GM21381 (cell line): ENCODE data around the gene CD300LG.
"Not testable (repeated sequence)": the region's sequence is repeated elsewhere in the genome, so short reads cannot be mapped to it uniquely, and the experiment has no call there.

Experiments used
- ATAC-seq: cut with Tn5 transposase; IDR thresholded peaks from one replicate; pipeline ENCODE4 v1.9.1; 2021; ENCODE audit warnings: mild to moderate bottlenecking, moderate library complexity; ENCODE audit not compliant: unreplicated experiment

CD300LG gene

DNA sequence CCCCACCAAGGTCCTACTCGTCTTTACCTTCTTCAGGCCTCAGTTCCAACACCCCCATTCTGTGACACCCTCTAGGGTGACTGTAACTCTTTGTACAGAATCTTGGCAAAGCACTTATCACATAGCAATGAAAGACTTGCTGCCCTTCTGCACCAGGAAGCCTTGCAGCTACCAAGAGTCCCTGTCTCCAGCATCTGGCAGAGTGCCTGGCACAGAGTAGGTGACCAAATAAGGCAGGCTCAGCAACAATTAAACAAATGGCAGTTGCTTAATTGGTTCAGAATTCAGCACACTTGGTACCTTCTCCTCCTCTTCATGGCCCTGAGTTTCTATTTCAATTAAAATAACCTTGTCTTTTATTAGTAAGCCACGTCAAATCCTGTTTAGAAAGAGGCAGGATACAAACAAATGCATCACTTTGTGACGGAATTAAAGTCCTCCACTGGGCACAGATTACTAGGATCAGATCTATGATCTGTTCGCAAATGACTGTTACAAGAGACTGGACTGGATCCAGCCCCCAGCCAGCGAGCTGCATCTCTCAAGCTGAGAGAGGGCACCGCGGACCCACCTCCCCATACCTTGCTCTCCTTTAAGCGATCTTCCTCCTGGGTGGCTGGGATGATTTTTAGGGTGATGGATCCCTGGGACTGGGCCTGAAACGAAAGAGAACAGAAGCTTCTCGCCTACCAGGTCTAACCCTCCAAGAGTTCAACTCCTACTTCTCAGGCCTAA lies 23.5 kb upstream of the CD300LG start:
- ATAC-seq: no peak

DNA sequence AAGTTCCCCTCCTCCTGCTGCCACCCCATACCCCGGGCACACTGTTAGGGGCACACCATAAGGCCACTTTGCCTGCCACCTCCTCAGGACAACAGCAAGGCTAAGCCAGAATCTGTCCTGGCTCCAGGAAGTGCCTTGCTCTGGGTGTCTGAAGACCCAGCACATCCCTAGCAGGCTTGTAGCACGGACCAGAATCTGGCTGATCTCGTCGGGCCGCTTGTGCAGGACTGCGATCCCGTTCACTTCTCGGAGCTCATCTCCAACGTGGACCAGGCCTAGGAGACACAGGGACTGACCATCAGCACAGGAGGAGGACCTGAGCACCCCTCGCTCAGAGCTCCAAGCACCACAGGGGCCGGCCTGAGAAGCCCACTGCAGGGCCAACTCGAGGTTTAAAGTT lies 21.4 kb upstream of the CD300LG start:
- no peak for ATAC-seq

DNA sequence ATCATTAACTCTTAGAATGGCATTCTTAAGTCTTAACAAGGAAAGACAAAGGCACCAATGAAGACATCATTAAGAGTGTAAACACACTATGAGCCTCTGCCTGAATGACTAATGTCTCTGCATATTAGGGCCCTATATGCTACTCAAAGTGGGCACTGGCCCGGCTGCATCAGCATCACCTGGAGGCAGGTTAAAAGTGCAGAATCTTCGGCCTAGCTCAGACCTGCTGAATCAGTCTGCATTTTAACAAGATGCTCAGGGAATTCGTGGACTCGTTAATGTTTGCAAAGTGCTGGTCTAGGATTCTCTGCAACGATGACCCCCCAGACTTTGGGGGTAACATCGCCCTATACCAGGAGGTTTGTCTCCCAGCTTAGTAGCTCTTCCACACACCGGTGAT lies 20.8 kb upstream of the CD300LG start:
- ATAC-seq: no peak

DNA sequence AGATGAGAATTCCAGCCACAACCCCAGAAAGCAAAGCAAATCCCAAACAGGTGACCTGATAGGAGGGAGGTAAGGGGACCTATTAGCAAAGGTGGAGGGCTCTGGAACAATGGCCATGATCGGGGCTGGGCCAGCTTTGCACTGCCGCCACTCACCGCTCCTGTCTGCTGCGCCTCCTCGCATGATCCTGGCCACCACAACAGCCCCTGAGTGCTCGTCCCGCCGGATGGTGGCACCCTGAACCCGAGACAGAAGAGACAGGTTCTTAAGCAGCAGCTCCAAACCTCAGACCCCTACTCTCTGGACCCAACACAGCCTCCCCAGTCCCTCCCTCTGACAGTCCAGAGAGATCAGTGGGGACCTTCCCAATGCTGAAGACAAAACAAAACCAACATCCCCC lies 19.4 kb upstream of the CD300LG start:
- ATAC-seq: no peak

DNA sequence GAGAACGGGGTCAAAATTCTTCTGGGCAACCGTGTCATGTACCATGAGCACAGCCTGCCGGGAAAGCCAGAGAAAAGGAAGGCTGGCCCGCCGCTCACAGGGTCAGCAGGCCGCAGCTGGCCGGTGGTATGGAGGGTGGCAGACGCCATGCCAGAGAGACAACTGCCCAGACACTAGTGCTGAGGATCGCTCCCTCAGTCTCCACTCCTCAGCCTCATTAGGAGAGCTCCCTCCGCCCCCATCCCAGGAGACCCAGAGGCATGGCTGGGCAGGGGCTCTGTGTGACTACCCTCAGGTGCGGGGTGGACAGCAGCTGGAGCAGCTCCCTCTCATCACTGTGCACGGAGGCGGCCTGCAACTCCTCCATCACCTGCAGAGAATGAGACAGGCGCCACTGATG lies 17.2 kb upstream of the CD300LG start:
- no peak for ATAC-seq

DNA sequence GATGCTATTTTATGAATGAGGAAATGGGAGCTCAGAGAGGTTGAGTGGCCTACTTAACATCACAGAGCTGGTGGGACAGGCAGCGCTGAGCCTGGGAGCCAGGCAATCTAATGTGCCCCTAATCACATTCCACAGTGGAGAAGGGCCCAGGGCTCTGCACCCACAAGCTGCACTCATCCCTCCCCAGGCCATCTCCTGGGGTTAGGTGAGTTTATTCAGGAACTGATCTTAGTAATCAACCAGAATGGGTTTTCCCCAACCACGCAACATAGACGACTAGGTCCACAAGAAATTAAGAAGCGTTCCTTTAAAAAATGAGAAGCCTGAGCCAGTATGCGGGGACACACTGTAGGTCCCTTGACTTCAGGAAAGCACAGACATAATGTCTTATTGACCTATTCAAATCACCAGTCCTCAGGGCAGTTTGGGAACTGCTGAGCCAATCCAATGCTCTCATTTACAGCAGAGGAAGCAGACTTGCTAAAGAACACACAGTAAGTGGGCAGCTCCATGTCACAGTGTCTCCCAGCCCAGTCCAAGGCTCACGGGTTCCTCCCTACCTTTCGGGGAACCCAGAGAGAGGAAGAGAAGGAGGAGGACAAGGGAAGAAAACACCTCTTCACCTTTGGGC lies 16.4 kb upstream of the CD300LG start:
- ATAC-seq: no peak

DNA sequence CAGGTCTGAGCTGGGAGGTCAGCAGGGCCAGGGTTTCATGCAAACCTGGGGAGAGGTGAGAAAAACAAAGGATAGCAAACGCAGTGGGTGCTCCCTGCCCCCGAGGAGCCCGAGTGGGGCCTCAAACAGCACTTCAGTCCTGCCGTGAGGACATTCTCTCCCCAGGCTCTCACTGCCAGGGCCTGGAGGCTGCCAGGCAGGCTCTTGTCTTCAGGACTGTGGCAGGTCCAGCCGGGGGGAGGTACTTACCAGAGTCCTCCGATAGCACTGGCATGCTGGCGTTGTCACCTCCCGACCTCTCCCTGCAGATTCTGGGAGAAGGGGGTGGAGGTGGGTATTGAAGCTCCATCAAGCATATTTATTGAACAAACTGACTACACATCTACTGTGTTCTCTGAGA lies 15.3 kb upstream of the CD300LG start:
- ATAC-seq: no peak

DNA sequence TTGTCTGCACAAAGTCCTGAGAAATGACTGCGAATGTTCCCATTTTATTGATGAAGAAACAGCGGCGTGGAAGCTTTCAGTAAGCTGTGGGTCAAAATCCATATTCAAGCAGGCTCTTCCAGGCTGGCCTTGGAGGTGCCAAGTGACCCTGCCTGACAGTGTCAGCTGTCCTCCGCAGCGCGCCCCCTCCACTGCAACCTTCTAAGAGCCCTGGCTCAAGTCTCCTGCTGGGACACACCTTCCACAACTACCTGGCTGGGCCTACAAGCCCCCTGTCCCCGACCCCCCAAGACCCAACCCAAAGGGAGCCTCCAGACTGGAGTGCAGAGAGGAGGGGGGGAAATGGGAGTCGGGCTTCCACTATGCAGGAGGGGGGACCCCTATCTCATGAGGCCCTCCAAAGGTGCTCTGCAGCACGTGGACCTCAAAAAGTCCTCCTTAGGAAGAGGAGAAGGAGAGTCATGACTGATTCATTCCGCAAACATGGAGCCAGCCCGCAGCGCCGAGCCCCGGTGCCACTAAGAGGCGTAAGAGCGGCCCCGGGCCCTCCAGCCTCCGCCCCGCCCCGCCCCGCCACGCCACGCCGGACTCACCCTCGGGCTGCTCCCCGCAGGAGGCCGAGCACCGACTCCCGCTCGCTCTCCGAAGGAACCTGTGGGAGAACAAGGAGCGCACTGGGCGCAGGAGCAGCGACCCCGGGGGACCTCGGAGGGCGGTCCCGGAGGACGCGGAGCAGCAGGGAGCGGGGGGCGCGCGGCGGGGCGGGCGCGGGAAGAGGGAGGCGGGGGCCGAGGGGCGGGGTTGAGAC lies 14.6 kb upstream of the CD300LG start:
- no peak for ATAC-seq

DNA sequence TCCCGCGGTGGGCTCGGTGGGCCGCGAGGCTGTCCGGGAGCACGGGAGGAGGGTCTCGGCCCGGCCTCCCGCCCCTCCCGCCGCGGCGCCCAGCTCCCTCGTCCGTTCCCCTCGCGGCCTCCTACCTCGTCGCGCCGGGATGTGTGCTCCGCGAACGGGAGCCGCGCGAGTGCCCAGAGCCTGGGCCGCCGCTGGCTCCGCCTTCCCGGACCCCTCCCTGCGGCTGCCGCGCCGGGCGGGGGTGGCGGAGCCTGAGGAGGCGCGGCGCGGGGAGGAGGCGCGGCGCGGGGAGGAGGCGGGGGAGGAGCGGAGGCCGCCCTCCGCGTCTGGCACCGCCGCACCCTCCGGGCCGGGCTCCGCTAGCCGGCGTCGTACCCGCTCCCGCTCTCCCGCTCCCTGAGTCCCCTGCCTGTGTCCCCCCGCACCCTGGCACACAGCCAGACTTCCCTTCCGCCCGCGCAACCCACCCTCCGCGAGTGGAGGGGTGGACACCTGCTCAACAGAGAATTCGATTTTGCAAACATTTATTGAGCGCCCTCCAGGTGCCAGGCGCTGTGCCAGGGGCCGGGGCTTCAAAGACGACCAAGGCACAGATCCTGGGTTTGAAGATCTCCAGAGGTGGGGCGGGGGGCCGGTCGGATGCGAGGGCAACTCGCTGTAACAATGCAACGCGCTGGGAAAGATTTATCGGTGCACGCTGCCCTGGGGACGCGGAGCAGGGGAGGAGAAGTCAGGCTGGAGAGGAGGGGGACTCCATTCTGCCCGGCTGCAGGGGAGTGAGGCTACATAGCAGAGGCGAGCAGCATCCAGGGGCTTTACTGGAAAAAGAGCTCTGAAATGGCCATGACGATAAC lies 13.8 kb upstream of the CD300LG start, which contains the start of gene MPP3:
Gene MPP3, minus strand, starts transcription at position 171 of the 854 bp plus-strand sequence. CDS start 1,240 bp downstream, outside the sequence.
- no peak for ATAC-seq

DNA sequence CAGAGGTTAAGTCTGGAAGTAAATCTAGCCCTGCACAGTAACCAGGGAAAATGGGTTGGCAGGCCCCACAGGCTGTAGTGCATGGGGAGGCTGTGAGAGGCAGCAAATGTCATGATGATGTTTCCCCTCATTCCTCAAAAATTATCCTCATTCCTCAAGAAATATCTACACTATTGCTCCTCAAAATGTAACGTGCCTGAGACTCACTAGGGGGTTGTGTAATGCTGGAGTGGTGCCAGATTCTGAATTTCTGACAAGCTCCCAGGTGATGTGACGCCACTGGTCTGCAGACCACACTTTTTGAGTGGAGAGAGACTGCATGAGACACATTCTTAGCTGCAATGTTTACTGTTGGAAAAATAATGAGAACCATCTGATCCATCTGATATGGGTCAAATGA lies 12.9 kb upstream of the CD300LG start:
- ATAC-seq: no peak

DNA sequence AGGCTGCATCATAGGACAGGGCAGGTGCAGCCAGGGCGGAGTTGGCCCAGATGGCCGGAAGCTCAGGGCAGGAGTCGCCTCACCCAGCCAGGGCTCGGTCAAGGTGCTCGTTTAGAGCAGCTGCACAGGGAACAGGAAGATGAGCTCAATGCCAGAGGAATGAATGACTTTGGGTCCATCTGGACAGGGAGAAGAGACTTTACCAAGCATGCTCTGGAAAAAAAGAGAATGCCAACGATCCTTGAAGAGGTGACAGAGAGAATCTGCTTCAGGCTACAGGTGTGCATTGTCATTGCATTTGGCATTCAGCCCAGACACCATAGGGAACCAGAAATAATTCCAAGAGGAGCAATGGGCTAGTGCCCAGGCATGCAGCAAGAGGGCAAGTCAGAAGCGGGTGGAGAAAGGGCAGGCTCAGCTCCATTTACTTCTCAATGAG lies 7.3 kb upstream of the CD300LG start:
- no peak for ATAC-seq

DNA sequence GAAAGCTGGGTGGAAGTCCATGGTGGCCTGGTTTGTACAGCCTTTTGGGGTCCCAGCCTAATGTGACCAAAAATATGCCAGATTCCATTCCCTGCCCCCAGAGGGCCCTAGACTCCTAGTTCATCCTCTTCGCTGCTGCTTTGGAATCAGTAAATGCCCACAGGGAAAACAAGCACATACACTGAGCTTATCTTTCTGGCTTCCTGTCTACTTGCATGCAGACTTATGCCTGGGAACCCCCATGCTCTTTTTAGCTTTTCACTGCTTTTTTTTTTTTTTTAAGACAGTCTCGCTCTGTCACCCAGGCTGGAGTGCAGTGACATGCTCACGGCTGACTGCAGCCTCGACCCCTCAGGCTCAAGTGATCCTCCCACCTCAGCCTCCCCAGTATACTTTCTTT lies 6.2 kb upstream of the CD300LG start:
- ATAC-seq: no peak

DNA sequence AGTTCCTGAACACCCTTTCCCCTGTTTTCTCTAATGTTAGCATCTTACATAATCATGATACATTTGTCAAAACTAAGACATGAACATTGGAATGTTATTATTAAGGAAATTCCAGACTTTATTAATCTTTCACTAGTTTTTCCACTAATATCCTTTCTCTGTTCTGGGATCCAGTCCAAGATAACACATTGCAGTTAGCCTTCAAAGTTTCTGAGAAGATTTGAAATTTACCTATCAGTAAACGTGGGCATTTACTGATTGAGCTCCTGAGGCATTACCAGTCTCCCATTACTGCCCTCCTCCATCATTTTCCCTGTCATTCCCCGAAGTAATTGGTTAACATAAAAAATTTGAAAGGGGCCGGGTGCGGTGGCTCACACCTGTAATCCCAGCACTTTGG lies 5.7 kb upstream of the CD300LG start:
- no peak for ATAC-seq

DNA sequence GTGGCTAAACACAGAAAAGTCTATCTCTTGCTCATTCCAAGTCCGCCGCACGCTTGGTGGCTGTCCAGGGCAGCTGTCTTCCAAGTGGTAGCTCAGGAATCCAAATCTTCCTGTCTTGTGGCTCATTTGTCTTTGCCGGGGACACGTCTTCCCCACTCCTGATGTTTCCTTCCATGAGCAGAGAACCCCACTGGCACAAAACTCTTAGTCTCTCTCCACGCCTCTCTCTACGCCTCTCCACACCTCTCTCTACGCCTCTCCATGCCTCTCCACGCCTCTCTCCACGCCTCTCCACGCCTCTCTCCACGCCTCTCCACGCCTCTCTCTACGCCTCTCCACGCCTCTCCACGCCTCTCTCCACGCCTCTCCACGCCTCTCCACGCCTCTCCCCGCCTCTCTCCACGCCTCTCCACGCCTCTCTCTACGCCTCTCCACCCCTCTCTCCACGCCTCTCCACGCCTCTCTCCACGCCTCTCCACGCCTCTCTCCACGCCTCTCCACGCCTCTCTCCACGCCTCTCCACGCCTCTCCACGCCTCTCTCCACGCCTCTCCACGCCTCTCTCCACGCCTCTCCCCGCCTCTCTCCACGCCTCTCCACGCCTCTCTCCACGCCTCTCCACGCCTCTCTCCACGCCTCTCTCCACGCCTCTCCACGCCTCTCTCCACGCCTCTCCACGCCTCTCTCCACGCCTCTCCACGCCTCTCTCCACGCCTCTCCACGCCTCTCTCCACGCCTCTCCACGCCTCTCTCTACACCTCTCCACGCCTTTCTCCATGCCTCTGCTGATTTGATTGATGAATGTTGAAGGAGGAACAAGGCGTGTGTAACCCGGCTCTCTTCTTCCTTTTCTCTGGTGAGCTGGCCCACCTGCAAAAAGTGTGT lies 4.6 kb upstream of the CD300LG start:
- ATAC-seq: not testable (repeated sequence)

DNA sequence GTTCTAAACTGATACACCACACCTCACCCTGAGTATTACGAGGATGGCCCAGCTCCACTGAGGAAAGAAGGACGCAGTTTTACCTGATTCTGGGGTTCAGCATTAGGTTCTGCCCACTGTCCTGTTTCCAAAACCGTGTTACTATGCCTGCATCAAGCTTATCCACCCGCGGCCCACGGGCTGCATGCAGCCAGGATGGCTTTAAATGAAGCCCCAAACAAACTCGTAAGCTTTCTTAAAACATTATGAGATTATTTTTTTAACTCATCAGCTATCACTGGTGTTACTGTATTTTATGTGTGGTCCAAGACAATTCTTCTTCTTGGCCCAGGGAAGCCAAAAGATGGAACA lies 4.0 kb upstream of the CD300LG start:
- no peak for ATAC-seq

DNA sequence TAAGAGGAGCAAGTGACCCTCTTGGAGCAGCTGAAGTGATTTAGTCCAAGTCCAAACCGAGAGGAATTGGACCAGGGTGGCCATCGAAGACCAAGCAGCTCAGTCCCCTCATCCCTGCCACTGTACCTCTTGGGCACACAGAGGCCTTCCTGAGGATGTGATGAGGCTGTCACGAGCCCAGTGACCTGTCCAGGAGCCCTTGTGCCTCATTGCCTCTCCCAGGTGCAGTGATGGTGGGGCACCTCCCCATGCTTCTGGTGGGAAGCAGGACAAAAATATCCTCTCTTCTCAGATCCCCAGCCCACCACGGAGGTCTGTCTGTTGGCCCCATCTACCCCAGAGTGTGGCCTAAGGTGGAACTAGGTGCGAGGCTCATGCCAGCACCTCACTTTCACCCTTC lies 2.7 kb upstream of the CD300LG start:
- ATAC-seq: no peak

DNA sequence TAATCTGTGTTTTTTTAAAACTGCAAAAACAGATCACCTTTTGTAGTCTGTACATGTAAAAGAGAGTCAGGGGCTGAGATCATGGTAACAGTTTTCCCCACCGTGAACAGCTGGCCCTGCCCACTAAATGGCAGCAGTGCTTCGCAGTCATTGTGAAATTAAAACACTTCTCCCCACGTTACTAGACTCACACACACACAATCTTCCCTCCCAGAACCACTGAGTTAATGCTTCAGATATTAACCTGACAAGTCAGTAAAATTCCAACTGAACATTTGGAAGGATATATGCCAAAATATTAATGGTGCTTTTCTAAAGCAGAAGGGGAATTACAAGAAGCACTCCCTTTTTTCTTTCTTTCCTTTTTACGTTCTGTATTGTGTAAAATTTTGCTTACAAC lies 1.2 kb upstream of the CD300LG start:
- ATAC-seq: no peak

DNA sequence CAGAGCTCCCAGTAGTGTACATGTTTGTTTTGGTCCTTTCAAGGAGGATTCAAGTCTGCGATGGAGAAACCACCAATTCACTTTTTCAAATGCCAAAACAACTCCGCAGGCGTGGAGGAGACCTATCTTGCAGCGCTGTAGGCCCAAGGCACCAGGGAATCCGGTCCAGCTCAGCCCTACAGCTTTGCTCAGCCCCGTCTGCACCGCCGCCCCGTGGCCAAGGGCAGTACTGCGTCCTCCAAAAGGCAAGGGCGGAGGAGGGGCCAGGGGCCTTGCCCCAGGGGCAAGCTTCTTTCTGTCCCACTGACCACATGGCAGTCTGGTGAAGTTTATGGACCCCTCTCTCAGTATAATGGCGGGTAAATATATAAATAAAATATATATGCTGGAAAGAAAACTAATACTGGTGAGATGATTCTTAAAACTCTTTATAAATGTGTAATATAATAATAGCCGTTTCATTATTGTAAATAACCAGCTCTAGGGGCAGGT lies 709 bp upstream of the CD300LG start:
- ATAC-seq: no peak

DNA sequence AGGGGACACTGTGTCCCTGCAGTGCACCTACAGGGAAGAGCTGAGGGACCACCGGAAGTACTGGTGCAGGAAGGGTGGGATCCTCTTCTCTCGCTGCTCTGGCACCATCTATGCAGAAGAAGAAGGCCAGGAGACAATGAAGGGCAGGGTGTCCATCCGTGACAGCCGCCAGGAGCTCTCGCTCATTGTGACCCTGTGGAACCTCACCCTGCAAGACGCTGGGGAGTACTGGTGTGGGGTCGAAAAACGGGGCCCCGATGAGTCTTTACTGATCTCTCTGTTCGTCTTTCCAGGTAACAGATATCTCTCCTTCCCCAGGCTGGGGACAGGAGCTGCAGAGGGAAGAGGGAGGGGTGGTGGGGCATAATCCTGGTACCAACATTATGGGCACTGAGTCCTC lies 1.6 kb downstream of the CD300LG start:
- no peak for ATAC-seq

DNA sequence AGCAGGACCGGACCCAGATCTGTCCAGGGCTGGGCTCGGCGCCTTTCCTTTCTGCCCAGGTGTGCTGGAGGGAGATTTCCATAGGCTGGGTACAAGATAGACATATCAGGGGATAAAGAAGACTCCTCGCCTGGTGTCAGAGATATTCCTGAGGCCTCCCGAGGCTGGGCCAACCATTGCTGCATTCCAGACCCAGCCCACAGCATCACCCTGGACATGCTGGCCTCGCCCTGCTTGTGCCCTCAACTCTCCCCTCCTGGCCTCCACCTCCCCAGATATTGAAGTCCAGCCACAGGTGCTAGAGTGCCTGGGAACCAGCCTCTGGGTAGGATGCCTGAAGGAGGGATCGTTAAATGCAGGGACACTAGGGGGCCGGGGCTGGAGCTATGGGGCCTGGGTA lies 2.1 kb downstream of the CD300LG start:
- ATAC-seq: no peak
